ENCODE data around the gene PREPL. TPM values are rescaled to one million over a fixed set of nuclear protein-coding genes. Genes with fewer than 3 reads are reported as not detected.

PREPL gene
- total RNA-seq, result 24.7 and 31.9 TPM in 2 replicates

DNA sequence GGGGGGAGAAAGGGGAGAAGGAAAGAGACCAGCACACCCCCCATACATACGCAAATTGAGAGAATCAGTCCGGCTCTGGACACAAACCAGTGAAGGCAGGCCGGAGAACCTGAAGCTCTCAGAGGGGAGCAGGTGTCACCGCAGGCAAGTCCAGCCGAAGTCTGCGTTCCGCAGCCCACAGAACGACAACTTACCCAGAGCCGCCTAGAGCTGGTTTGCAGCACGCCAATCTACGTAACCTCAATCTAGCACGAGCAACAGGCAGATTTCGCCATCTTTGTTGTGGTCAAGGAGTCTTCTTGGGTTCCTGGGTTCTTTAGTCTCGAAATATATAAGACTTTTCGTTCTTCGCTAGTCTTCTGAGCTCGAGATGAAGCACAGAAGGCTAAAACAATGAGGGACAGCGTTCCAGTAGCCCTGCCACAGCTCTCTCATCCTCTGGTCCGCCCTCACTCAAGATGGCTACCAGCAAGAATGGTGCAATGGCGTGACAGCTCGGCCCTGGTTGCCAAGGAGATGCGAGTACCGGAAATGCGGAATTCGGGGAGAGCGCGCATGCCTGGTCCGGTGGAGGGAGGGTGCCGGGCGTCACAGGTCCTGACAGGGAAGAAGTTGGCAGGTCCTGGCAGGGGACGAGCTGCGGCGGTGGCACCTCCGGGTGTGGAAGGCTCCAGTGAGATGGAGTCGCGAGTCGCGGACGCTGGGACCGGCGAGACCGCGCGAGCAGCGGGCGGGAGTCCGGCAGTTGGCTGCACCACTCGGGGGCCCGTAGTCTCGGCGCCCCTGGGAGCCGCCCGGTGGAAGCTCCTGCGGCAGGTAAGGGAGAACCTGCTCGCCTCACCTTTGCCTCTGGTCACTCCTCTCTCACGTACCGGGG is at the start of gene PREPL, which contains the start of gene CAMKMT:
Gene PREPL (minus strand): TSS at position 165 of the 877 bp plus-strand sequence. CDS start 15,152 bp downstream, outside the sequence.
Gene CAMKMT (plus strand): TSS at position 618 of the 877 bp plus-strand sequence.

Other genes with a start within 250 kb of the PREPL start
- 16.6 and 26.1 TPM in 2 replicates for gene PPM1B, start 192.6 kb downstream of the PREPL start, total RNA-seq
- gene SLC3A1, start 86.0 kb downstream of the PREPL start, total RNA-seq, result not detected in 2 replicates
- gene CAMKMT, start 453 bp upstream of the PREPL start, total RNA-seq, result 6.5 TPM in 2 replicates